Right atrium auricular region (tissue), 2 donors: ENCODE measurements around the gene GLIPR1L2. TPM values are rescaled to one million over a fixed set of nuclear protein-coding genes. Genes with fewer than 3 reads are reported as not detected.

Experiments
- DNase-seq: peaks from one replicate; pipeline ENCODE4 v3.0.0-alpha.2; 2019; ENCODE audit warnings: low spot score
- H3K27ac ChIP-seq, 2 donors: fragments of 200-600 bp; sonication (generic); 1 replicate in 1 of 2; 2 replicates in 1 of 2; pipeline ENCODE4 v1.5.1; 2016 to 2019
- H3K27me3 ChIP-seq, 2 donors: fragments of 200-600 bp; sonication (generic); one replicate each; pipeline versions ENCODE4 v1.5.1 to v1.6.0; 2017 to 2019
- H3K36me3 ChIP-seq: fragments of 200-600 bp; sonication (generic); one replicate; pipeline ENCODE4 v1.5.1; 2016
- H3K4me1 ChIP-seq, 2 donors: fragments of 200-600 bp; sonication (generic); one replicate each; pipeline versions ENCODE4 v1.5.1 to v1.6.0; 2017 to 2019
- H3K4me3 ChIP-seq, 2 donors: fragments of 200-600 bp; sonication (generic); 1 replicate in 1 of 2; 2 replicates in 1 of 2; pipeline ENCODE4 v1.5.1; 2017 to 2019; ENCODE audit warnings: mild to moderate bottlenecking in 1 of 2, moderate library complexity in 1 of 2
- H3K9me3 ChIP-seq, 2 donors: fragments of 200-600 bp; sonication (generic); one replicate each; pipeline ENCODE4 v1.5.1; 2019
- total RNA-seq, 2 donors: library from RNA; depleted of rRNA; stranded (reverse); fragments of >200 nt; gene quantifications; one replicate each; pipeline ENCODE4 v1.1.0, GENCODE V29; 2016
- TF ChIP-seq, protein P1 (sequence below), 2 donors: fragments of 200-600 bp; sonication (generic); IDR thresholded peaks; one replicate each; pipeline ENCODE4 v1.5.1; 2019; ENCODE audit warnings: antibody characterized with exemption in 2 of 2

The GLIPR1L2 gene
- total RNA-seq, 2 donors from 2014 or later, result 2.3 to 3.8 TPM

DNA sequence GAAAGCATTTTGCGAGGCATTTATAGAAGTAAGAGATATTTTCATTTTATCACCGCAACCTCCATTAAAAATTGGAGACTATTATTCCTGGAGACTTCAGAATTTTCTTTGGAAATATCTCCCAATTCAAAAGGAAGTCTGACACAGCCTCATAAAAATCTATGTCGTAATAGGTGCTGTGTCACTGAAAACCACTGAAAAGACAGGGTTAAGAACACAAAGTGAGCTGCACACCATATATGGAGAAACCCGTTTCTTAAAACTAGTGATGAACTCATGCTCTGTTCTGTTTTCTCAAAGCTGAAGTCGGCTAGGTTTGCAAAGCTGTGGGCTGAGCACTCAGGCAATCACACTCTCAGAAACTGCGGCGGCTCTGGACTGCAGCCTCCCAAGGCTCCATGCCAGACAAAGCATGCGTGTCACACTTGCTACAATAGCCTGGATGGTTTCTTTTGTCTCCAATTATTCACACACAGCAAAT, 89.6 kb downstream of the GLIPR1L2 start, which contains the start of gene GLIPR1:
Gene GLIPR1 (plus strand): TSS at position 287 of the 481 bp plus-strand sequence. CDS start 126 bp downstream, at position 413.
- TF ChIP-seq, protein P1, sequence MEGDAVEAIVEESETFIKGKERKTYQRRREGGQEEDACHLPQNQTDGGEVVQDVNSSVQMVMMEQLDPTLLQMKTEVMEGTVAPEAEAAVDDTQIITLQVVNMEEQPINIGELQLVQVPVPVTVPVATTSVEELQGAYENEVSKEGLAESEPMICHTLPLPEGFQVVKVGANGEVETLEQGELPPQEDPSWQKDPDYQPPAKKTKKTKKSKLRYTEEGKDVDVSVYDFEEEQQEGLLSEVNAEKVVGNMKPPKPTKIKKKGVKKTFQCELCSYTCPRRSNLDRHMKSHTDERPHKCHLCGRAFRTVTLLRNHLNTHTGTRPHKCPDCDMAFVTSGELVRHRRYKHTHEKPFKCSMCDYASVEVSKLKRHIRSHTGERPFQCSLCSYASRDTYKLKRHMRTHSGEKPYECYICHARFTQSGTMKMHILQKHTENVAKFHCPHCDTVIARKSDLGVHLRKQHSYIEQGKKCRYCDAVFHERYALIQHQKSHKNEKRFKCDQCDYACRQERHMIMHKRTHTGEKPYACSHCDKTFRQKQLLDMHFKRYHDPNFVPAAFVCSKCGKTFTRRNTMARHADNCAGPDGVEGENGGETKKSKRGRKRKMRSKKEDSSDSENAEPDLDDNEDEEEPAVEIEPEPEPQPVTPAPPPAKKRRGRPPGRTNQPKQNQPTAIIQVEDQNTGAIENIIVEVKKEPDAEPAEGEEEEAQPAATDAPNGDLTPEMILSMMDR (IDR thresholded peaks at IDR 0.05), result no peak
- DNase-seq, result peak; percentile 92
- Histone ChIP-seq H3K4me3 (peak within 1 kb of the TSS; percentile 34 to 38), H3K4me1 (no peaks in the 10 kb centered on the region), H3K9me3 (no peaks in the 10 kb centered on the region), H3K27me3 (no peaks in the 10 kb centered on the region), H3K36me3 (no peaks in the 10 kb centered on the region), H3K27ac (peak within 1 kb of the TSS; percentile 60 to 70)

DNA sequence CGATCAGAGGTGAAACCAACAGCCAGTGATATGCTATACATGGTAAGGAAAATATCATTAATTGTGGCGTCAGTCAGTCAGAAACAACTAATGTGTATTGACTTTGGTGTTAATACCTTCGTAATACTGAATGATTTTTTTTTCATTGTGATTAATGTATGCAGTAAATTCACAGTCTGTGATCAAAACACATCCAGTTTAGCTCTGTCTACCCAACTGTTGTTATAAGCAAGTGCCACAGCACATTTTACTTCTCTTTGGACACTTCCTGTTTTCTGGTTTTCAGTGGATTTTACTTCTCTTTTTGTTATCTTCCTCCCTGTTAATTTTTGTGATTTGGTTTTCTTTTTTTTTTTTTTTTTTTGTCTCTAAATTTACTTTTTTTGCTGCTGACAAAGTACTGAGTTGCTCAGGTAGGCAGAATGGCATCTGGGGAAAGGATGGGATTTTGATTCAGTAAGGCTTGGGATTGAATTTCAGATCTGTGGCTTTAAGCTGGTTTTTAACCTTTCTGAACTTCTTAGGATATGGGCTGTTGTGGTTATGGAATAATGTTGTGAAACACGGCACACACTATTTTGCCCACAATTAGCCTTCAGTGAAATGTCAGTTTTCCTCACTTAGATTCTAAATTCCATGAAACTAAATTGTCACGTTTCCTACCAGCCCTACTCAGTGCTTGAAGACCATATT, 90.3 kb downstream of the GLIPR1L2 start:
- peak overlapping the region; percentile 34 to 38 for H3K4me3 ChIP-seq
- H3K4me1 ChIP-seq, result no peaks in the 10 kb centered on the region
- TF ChIP-seq, protein P1 (IDR thresholded peaks at IDR 0.05), result no peak
- H3K27me3 ChIP-seq, result no peaks in the 10 kb centered on the region
- no peaks in the 10 kb centered on the region for H3K9me3 ChIP-seq
- no peaks in the 10 kb centered on the region for H3K36me3 ChIP-seq
- no peak for DNase-seq
- peak overlapping the region; percentile 60 to 70 for H3K27ac ChIP-seq

DNA sequence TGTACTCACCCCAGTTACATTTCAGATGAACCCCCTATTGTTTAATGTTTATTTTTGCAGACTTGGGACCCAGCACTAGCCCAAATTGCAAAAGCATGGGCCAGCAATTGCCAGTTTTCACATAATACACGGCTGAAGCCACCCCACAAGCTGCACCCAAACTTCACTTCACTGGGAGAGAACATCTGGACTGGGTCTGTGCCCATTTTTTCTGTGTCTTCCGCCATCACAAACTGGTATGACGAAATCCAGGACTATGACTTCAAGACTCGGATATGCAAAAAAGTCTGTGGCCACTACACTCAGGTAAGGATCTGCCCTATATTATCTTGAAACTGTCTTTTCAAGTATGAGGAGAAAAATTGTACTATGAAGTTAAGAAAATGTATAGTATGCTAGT, 90.9 kb downstream of the GLIPR1L2 start:
- DNase-seq, result no peak
- H3K27ac ChIP-seq, result peak overlapping the region; percentile 36 to 60
- no peaks in the 10 kb centered on the region for H3K27me3 ChIP-seq
- H3K9me3 ChIP-seq, result no peaks in the 10 kb centered on the region
- H3K36me3 ChIP-seq, result no peaks in the 10 kb centered on the region
- H3K4me1 ChIP-seq, result no peaks in the 10 kb centered on the region
- H3K4me3 ChIP-seq, result peak overlapping the region; percentile 34 to 38
- TF ChIP-seq, protein P1 (IDR thresholded peaks at IDR 0.05), result no peak

Other genes with a start within 250 kb of the GLIPR1L2 start
- gene KCNC2, start 181.2 kb upstream of the GLIPR1L2 start, total RNA-seq, result not detected
- 10 to 100 TPM in 1 of 2 donors, 1 to 10 TPM in 1; 7.3 to 11.3 TPM for gene CAPS2, start 60.8 kb upstream of the GLIPR1L2 start, total RNA-seq
- gene GLIPR1L1, start 56.4 kb upstream of the GLIPR1L2 start, total RNA-seq, result not detected
- 10 to 100 TPM in 1 of 2 donors, 1 to 10 TPM in 1; 6.4 to 14.1 TPM for gene GLIPR1, start 89.7 kb downstream of the GLIPR1L2 start, total RNA-seq
- gene KRR1, start 120.5 kb downstream of the GLIPR1L2 start, total RNA-seq, result 10 to 100 TPM; 12.3 to 23.8 TPM